GM18873 (cell line): ENCODE data around the gene C14orf93.

ENCODE experiments used
- ATAC-seq: cut with Tn5 transposase; IDR thresholded peaks from one replicate; pipeline ENCODE4 v1.9.1; 2021; ENCODE audit warnings: mild to moderate bottlenecking, moderate library complexity, moderate number of reproducible peaks; ENCODE audit not compliant: unreplicated experiment, low FRiP score

C14orf93 gene

GRCh38 chr14:22996768-22997654 is 12.9 kb downstream of the C14orf93 start:
- ATAC-seq, result no peak

- no peak for ATAC-seq
Observed at GRCh38 chr14:22995889-22996625, 13.9 kb downstream of the C14orf93 start.

- no peak for ATAC-seq
Observed at GRCh38 chr14:22994762-22995275, 15.1 kb downstream of the C14orf93 start.

GRCh38 chr14:22993517-22993916 is 16.4 kb downstream of the C14orf93 start:
- no peak for ATAC-seq

- no peak for ATAC-seq
Observed at GRCh38 chr14:22991852-22992251, 18.1 kb downstream of the C14orf93 start.

- no peak for ATAC-seq
Observed at GRCh38 chr14:22987291-22987690, 22.7 kb downstream of the C14orf93 start.

- no peak for ATAC-seq
Observed at GRCh38 chr14:22986508-22987054, 23.4 kb downstream of the C14orf93 start.

- no peak for ATAC-seq
Observed at GRCh38 chr14:22985894-22986507, 23.9 kb downstream of the C14orf93 start.

GRCh38 chr14:22984959-22985658 is 24.8 kb downstream of the C14orf93 start:
- no peak for ATAC-seq

GRCh38 chr14:22982477-22983245 is 27.3 kb downstream of the C14orf93 start, which contains the start of gene AJUBA:
Gene AJUBA, minus strand, starts transcription at chr14:22982551. Its CDS starts 285 bp downstream, at chr14:22982266.
- no peak for ATAC-seq

GRCh38 chr14:22981876-22982476 is 28.0 kb downstream of the C14orf93 start:
- no peak for ATAC-seq

- no peak for ATAC-seq
Observed at GRCh38 chr14:22981090-22981875, 28.7 kb downstream of the C14orf93 start.

GRCh38 chr14:22980672-22981089 is 29.3 kb downstream of the C14orf93 start:
- no peak for ATAC-seq

- no peak for ATAC-seq
Observed at GRCh38 chr14:22979748-22980392, 30.1 kb downstream of the C14orf93 start.

GRCh38 chr14:22978981-22979671 is 30.8 kb downstream of the C14orf93 start:
- no peak for ATAC-seq

GRCh38 chr14:22978487-22978837 is 31.5 kb downstream of the C14orf93 start:
- no peak for ATAC-seq
